ENCODE results near the gene C5orf52.
"Not testable (repeated sequence)": the region's sequence is repeated elsewhere in the genome, so short reads cannot be mapped to it uniquely, and the experiment has no call there.

C5orf52 gene

DNA sequence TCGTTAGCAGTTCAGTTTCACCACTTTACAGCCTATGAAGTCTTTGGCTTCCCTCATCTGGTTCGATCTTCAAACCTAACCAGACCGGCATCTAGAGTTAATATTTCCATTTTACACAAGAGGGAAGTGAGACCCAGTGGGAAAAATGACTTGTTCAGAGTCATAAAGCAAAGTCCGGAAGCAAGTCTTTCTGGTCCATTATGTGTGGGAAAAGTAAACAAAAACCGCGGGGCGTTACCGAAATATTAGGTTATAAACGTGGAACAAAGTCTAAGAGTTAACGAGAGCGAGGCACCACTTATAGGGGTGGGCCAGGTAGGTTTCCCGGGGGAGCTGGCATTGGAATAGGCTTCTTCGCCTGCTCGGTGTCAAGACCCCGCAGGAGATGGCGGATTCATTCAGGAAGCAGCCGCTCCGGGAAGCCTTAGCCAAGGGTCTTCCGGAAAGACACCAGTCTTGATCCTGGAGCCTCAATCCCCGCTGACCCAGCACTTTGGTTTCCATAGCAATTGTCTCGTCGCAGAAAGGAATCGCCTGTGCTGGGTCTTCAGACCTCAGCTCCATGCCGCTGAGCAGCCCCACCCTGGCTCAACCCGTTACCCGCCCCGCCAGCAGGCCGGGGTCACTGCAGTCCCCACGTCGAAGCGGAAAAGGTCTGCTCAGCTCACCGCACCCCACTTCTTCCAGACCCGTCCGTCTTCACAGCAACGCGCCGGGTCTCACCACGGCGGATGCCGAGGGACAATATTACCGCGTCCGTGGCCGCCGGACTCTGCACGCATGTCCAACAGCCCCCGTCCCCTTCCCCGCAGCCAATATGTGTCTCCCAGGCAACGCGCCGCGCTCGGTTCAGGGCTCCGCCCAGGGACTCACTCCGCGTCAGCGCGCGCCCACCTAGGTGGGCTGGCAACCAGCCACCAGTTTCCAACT is at the start of gene C5orf52:
TSS of gene C5orf52 (plus strand) at position 872 of the 930 bp plus-strand sequence. CDS start 82 bp downstream, outside the sequence.
- no peak for DNase-seq (ENCODE audit: low read depth in 2 of 2)

- no peak for DNase-seq (ENCODE audit: low read depth in 2 of 2)
Measured at GRCh38 chr5:157624144-157624543, 47.2 kb upstream of the C5orf52 start.

GRCh38 chr5:157626831-157627230 is 44.5 kb upstream of the C5orf52 start:
- no peak for DNase-seq (ENCODE audit: low read depth in 2 of 2)

- no peak for DNase-seq (ENCODE audit: low read depth in 2 of 2)
Measured at GRCh38 chr5:157630341-157630740, 41.0 kb upstream of the C5orf52 start.

DNA sequence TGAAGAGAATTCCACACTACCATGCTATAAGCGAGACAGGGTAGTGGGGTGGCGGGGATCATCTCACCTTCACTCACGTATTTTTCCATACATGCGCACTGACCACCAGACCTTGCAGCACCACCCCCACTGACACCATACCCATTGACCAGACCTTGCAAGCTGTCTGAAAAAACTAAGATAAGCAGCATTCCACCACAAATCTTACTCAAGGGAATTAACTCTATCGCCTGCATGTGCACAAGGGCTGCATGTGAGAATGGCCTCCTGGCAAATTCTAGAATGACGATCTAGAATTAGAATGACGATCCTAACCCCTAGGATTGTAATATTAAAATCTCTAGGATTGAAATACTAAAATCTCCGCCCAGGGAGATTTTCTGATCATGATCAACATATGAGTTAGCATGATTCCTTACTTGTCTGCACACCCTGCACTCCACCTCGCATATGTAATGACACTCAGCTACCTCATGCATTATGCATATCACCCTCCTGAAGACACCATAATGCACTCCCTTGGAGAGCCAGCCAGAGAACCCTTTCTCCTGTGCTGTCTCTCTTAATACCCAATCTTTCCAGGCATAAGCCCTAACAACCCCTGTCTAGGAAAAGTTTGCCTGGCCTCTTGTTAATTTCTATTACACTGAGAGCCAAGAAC is 30.8 kb upstream of the C5orf52 start:
- DNase-seq (ENCODE audit: low read depth in 2 of 2): no peak

DNA sequence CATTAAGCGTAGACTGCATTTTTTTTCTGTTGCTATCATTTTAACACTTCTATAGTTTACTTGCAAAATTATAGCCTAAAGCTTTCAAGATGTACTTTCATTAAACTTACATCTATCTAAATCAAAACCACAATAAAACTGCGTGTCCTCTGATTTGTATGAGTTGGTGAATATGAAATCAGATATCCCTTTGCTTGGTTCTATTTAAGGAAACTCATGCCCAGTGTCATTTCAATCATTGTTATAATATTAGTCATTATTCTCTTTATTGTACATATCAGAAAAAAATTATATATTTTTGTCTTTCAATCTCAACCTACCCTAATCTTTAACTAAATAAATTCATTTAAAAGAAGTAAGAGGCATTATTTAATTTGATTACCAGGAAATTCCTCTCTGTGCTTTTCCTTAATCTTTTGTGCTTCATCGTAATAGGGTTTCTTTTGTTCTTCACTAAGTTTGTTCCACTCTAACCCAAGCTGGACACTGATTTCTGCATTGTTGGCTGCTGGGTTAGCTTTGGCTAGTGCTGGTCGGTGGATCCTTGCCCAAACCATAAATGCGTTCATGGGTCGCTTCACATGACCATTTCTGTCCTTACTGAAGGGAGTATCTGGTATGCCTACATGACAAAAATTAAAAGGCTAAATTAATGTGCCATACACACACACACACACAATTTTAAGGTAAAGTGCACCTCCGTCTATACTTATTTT is 22.9 kb upstream of the C5orf52 start:
- no peak for DNase-seq (ENCODE audit: low read depth in 2 of 2)

- no peak for DNase-seq (ENCODE audit: low read depth in 2 of 2)
Measured at GRCh38 chr5:157649101-157649500, 22.2 kb upstream of the C5orf52 start.

GRCh38 chr5:157650991-157651611 is 20.2 kb upstream of the C5orf52 start:
- no peak for DNase-seq (ENCODE audit: low read depth in 2 of 2)

DNA sequence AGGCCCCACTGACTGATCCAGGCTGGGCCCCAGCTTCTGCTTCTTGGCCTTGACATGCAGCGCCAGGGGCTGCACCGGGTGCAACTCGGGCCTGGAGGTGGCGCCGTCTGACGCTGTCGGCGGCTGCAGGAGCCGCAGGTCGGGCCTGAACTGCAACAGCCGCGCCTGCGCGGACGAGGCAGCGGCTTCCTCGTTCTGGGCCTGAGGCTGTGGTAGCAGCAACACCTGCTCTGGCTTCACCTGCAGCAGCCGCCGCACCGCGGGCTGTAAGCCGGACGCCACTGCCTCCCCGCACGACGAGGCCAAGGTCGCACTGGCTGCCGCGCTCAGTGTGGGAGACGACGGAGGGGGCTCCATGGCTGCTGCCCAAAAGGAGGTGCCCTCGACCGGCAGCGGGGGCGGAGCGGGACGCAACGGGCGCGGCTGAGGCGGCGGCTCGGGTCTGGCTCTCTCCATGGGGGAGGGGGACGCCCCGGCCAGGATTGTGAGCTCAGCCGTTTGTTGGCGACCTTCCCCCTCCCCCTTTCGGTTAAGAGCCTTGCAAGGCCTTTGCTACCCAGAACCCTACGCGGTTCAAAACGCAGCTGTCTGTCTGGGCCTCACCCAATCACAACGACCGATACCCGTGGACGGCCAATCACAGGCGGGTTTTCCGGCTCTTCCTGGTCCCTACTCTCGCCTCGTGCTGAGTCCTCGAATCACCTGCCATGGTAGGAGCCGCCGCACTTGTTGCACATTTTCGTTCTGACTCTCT is 19.5 kb upstream of the C5orf52 start:
- peak; percentile 49 to 63 for DNase-seq (ENCODE audit: low read depth in 2 of 2)

GRCh38 chr5:157652377-157652692 is 19.0 kb upstream of the C5orf52 start, which contains the start of gene SOX30:
SOX30 (minus strand) TSS chr5:157652438; CDS start chr5:157652078, 360 bp downstream.
- no peak for DNase-seq (ENCODE audit: low read depth in 2 of 2)

- no peak for DNase-seq (ENCODE audit: low read depth in 2 of 2)
Measured at GRCh38 chr5:157657516-157657915, 13.8 kb upstream of the C5orf52 start.

DNA sequence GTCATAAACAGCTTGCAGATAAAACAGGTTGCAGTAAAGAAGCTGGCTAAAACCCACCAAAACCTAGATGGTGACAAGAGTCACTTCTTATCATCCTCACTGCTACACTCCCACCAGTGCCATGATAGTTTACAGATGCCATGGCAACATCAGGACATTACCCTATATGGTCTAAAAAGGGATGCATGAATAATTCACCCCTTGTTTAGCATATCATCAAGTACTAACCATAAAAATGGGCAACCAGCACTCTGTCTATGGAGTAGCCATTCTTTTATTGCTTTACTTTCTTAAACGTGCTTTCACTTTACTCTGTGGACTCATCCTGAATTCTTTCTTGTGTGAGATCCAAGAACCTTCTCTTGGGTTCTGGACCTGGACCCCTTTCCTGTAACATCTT is 12.4 kb upstream of the C5orf52 start:
- no peak for DNase-seq (ENCODE audit: low read depth in 2 of 2)

DNA sequence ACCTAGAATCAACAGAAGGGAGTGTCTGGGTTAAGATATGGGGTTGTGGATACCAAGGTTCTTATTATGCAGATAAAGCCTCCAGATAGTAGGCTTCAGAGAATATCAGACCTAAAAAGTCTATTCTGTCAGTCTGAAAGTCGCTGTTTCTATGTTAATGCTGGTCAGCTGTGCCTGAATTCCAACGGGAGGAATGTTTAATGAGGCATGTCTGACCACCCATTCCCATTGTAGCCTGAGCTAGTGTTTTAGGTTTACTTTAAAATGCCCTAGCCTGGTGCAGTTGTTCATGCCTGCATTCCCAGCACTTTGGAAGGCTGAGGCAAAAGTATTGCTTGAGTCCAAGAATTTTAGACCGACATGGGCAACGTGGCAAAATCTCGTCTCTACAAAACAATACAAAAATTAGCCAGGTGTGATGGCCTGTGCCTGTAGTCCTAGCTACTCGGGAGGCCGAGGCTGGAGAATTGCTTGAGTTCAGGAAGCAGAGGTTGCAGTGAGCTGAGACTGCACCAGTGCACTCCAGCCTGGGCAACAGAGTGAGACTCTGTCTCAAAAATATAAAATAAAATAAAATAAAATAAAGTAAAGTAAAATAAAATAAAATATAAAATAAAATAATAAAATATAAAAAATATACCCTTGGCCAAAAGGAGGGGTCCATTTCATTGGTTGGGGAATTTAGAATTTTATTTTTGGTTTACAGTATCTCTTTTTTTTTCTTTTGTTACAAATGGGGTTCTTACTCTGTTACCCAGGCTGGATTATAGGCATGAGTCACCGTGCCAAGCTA is 11.3 kb upstream of the C5orf52 start:
- no peak for DNase-seq (ENCODE audit: low read depth in 2 of 2)

DNA sequence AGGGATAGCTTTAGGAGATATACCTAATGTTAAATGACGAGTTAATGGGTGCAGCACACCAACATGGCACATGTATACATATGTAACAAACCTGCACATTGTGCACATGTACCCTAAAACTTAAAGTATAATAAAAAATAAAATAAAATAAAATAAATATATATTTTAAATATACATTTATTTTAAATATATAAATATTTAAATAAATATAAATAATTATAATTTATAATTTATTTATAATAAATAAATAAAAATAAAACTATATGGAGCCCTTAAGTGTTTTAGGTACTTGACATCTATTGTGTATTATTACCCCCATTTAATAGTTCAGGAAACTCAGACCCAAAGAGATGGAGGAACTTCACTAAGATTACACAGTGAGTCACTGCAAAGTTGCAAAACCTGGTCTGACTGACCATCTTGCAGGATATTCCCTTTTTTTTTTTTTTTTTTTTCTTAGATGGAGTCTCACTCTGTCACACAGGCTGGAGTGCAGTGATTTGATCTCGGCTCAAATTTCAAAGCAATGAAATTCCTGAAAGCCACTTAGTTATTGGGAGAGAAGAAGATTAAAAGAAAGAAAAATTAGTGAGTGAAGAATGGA is 5.8 kb upstream of the C5orf52 start:
- DNase-seq (ENCODE audit: low read depth in 2 of 2): no peak

GRCh38 chr5:157668356-157668755 is 3.0 kb upstream of the C5orf52 start:
- no peak for DNase-seq (ENCODE audit: low read depth in 2 of 2)

DNA sequence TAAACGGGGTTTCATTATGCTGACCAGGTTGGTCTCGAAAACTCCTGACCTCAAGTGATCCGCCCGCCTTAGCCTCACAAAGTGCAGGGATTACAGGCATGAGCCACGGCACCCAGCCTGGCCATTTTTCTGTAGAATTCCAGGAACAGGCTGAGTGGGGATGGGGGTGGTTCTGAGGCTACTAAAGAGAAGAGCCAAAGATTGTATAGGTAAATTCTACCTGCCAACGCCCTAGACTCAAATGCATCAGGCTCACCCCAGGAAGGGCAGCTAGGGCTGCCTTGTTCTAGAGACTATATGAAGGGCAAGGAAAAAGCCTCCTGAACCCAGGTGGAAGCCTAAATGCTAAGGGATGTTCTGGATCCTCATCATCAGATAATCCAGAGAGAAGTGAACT is 1.6 kb upstream of the C5orf52 start:
- no peak for DNase-seq (ENCODE audit: low read depth in 2 of 2)

DNA sequence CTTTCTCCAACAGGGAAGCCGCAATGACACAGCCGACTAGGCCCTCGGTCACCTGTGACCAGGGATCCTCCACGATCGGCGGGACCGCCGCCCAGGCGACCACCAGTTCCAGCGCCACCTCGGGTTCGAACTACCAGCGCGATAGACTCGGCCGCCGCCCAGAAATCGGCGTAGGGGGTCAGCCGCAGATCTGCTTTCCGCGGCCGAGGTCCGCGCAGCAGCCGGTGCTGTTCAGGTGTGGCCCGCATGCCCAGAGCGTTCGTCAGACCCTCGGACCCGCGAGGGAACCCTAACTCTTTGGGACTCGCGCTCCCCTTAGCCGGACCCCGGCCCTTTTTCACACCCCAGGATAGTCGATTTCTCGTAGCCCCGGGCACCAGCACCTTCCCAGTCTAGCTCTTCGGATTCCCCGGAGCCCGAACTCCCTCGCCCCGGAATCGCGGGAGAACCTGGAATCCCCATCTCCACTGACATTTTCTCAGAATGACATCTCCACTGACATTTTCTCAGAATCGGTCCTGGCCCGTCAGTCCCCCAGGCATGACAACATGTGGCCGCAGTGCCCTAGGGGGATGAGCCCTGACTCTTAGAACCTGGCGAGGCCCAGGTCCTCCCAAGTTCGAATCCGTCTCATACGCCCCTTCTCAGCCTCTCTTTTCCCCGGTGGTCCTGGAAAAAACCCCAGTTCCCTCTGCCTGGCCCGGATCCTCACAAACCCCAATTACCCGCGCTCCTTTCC is 428 bp downstream of the C5orf52 start:
- no peak for DNase-seq (ENCODE audit: low read depth in 2 of 2)

- no peak for DNase-seq (ENCODE audit: low read depth in 2 of 2)
Measured at GRCh38 chr5:157672976-157673375, 1.6 kb downstream of the C5orf52 start.

GRCh38 chr5:157674351-157674750 is 3.0 kb downstream of the C5orf52 start:
- DNase-seq (ENCODE audit: low read depth in 2 of 2): not testable (repeated sequence)

Measured in stimulated activated CD8-positive, alpha-beta memory T cell treated with anti-CD3 and anti-CD28 coated beads, Interleukin-2, amount 100 ng/mL, for 1 hour (primary cell).